Ovary (tissue), 9 donors: ENCODE data around the gene LAG3. TPM values are rescaled to one million over a fixed set of nuclear protein-coding genes. Genes with fewer than 3 reads are reported as not detected.

Experiments used
- DNase-seq, 5 donors: peaks; one replicate each; pipeline ENCODE4 v3.0.0-alpha.2; 2019 to 2020
- H3K27ac ChIP-seq, 2 donors: fragments of 200-600 bp; one replicate each; pipeline versions ENCODE4 v1.5.1 to v1.8.0; 2019 to 2022
- H3K27me3 ChIP-seq: fragments of 200-600 bp; one replicate; pipeline ENCODE4 v1.8.0; 2022
- H3K36me3 ChIP-seq: fragments of 200-600 bp; sonication (generic); one replicate; pipeline ENCODE4 v1.5.1; 2019
- H3K4me1 ChIP-seq: one replicate; pipeline ENCODE4 v1.8.1; 2013; ENCODE audit warnings: mild to moderate bottlenecking, moderate library complexity; ENCODE audit not compliant: insufficient read depth
- H3K4me3 ChIP-seq: fragments of 200-600 bp; sonication (generic); one replicate; pipeline ENCODE4 v1.5.1; 2017
- H3K9me3 ChIP-seq, 2 donors: fragments of 200-600 bp in 1 of 2; sonication (generic) in 1 of 2; one replicate each; pipeline versions ENCODE4 v1.5.1 to v1.8.1; 2013 to 2019; ENCODE audit warnings: mild to moderate bottlenecking in 1 of 2, moderate library complexity in 1 of 2
- CTCF ChIP-seq, 3 donors: fragments of 450-650 bp in 2 of 3; fragments of 200-600 bp in 1 of 3; IDR thresholded peaks; one replicate each; pipeline versions ENCODE4 v1.5.1 to v1.8.0; 2016 to 2022; ENCODE audit warnings: antibody characterized with exemption in 3 of 3, mild to moderate bottlenecking in 1 of 3
- EP300 ChIP-seq: sonication (generic); formaldehyde crosslinking; IDR thresholded peaks from one replicate; pipeline ENCODE4 v1.6.1; 2017; ENCODE audit warnings: antibody characterized with exemption
- POLR2A ChIP-seq: fragments of 450-650 bp; IDR thresholded peaks from one replicate; pipeline ENCODE4 v1.6.1; 2017; ENCODE audit warnings: antibody characterized with exemption, mild to moderate bottlenecking, moderate library complexity
- WGBS, 3 donors: extraction: QIAGEN DNeasy Blood & Tissue Kit in 1 of 3; methylation state at CpG; one replicate each; pipeline versions ENCODE4 v1.1.5 to v1.1.7; 2013 to 2017; 5-methylcytosine and 5-hydroxymethylcytosine counted together
- intact Hi-C, 4 donors: fragments of 100-400 bp; cut with DNase I; formaldehyde crosslinking; loops; one replicate each; pipeline versions ENCODE4 v1.11.0 to v1.15.1; 2022 to 2023
- polyA plus RNA-seq, 2 donors: library from polyadenylated mRNA; stranded (reverse); fragments of 200-250 nt in 1 of 2; fragments of 350-450 nt in 1 of 2; fragmentation: Illumina TruSeq in 1 of 2; extraction: RNeasy Lipid Tissue Mini Kit (QIAGEN cat#74804) in 1 of 2; gene quantifications; one replicate each; pipeline ENCODE4 v1.2.3, GENCODE V29; 2013 to 2014
- total RNA-seq, 7 donors: library from RNA; depleted of rRNA in 2 of 7; stranded (reverse); fragments of >200 nt in 2 of 7; fragmentation: NEBNext Ultra II Directional in 3 of 7; extraction: Animal tissue kit (Norgen Biotek cat#: 25700) in 3 of 7; gene quantifications; one replicate each; pipeline versions ENCODE4 v1.1.0 to v1.2.4, GENCODE V29; 2016 to 2023
- donor health status: DM: no; HTN: no; CAD: no; lungs with moderate emphysema.
- donor health status: DM: no; HTN: no; CAD: no.
- donor health status: Bipolar disorder and iron deficiency.
- donor health status: DM: yes; HTN: yes; CAD: no.
- donor health status: DM: no; HTN: no; CAD: no.
- donor health status: DM: yes; HTN: yes; CAD: no.

The LAG3 gene
- total and polyA plus RNA-seq, 9 donors = 4.7 to 21.8 (median 14.2) TPM

DNA sequence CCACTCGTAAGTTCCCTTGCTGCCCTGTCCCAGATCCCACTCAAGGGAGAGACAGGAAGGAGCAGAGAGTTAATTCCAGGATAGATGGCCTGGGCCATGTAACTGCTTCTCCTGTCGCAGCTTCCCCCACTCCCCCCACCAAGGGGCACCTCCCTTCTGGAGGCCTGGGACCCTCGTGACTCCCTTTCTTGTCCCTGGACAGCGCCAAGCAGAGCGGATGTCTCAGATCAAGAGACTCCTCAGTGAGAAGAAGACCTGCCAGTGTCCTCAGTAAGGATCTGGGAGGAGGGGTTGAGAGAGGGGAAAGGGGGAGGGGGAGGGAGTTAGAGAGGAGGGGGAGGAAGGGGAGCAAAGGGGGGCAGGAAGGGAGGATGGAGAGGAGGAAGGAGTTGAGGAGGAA lies 46.3 kb downstream of the LAG3 start:
- Histone ChIP-seq H3K27me3 (no peaks in the 10 kb centered on the region), H3K27ac (peak overlapping the region in 1 of 2 donors; percentile 59), H3K9me3 (no peaks in the 10 kb centered on the region), H3K4me3 (no peak overlapping the region), H3K36me3 (no peaks in the 10 kb centered on the region), H3K4me1 (peaks cover 6% of the 10 kb centered on the region)
- no peak for DNase-seq
- no peak for TF ChIP-seq CTCF (IDR thresholded peaks at IDR 0.05)
- TF ChIP-seq POLR2A = no peak
- no peak for TF ChIP-seq EP300
- WGBS, 3 donors = 50 to 54% (median 50%) methylated on average over 5 of the region's 5 CpGs
- intact Hi-C loops = no loop called here

- H3K4me1 ChIP-seq = peaks cover 6% of the 10 kb centered on the region
- WGBS, 3 donors = 88 to 90% (median 90%) methylated on average over 13 of the region's 13 CpGs
- no peak overlapping the region for H3K27ac ChIP-seq
- DNase-seq = no peak
- H3K36me3 ChIP-seq = no peaks in the 10 kb centered on the region
- intact Hi-C loops = loop anchor here in 2 of 4 donors (5.0 kb wide), 2 partner anchors 37 to 82 kb away; no protein-coding TSS in a partner anchor
- H3K4me3 ChIP-seq = no peak overlapping the region
- H3K27me3 ChIP-seq = no peaks in the 10 kb centered on the region
- TF ChIP-seq CTCF (IDR thresholded peaks at IDR 0.05) (no peak), EP300 (no peak), POLR2A (no peak)
- H3K9me3 ChIP-seq = no peaks in the 10 kb centered on the region
Observed at GRCh38 chr12:6819106-6820030, 47.0 kb downstream of the LAG3 start.

DNA sequence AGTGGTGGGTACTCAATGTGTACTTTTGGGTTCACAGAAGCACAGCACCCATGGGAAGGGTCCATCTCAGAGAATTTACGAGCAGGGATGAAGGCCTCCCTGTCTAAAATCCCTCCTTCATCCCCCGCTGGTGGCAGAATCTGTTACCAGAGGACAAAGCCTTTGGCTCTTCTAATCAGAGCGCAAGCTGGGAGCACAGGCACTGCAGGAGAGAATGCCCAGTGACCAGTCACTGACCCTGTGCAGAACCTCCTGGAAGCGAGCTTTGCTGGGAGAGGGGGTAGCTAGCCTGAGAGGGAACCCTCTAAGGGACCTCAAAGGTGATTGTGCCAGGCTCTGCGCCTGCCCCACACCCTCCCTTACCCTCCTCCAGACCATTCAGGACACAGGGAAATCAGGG lies 47.8 kb downstream of the LAG3 start:
- H3K4me3 ChIP-seq = no peak overlapping the region
- no peaks in the 10 kb centered on the region for H3K36me3 ChIP-seq
- no peak overlapping the region for H3K27ac ChIP-seq
- no peak for DNase-seq
- no peaks in the 10 kb centered on the region for H3K27me3 ChIP-seq
- H3K4me1 ChIP-seq = peaks cover 6% of the 10 kb centered on the region
- 68 to 81% (median 70%) methylated on average over 5 of the region's 5 CpGs for WGBS, 3 donors
- intact Hi-C loops = loop anchor here in 2 of 4 donors (5.0 kb wide), 2 partner anchors 38 to 83 kb away; no protein-coding TSS in a partner anchor
- TF ChIP-seq POLR2A (no peak), EP300 (no peak)
- no peaks in the 10 kb centered on the region for H3K9me3 ChIP-seq

DNA sequence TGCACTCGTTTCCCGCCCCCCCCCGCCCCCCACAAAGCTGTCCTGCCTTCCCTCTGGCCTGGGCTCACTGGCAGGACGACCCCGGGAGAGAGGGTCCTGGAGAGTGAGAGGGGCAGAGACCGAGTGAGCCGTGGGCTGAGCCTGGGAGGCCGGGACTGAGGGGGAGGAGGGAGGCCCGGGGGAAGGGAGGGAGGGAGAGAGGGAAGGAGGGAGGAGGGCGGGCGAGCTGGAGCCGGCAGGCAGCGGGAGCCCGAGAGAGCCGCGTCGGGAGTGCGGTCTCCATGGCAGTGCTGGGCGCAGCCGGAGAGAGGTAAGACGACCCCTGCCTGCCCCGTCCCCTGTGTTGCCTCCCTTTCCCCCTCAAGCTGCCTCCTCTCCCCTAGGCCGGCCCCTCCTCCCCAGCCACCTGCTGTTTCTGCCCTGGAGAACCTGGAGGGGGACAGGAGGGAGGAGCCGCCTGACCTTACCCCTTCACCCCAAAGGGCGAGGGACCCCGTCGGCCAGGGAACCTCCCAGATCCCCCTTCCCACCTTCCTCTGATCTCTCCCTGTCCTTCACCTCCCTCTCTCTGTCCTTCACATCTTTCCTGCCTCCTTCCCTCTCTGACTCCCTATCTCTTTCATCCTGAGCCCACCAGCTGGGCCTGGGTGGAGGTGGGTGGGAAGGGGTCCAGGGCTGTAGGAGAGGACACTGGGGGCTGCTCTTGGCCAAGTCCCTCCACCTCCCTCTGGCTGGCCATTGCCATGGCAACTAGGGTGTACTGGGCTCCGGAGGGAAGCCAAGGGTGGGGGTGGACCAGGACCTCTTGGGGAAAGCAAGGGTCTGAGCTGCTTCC lies 49.5 kb downstream of the LAG3 start, which contains the start of gene GPR162:
Gene GPR162, plus strand, starts transcription at position 231 of the 835 bp plus-strand sequence. CDS start 2,078 bp downstream, outside the sequence.
- 1% methylated on average over 19 to 28 of the region's 28 CpGs for WGBS, 3 donors
- no peak for TF ChIP-seq CTCF (IDR thresholded peaks at IDR 0.05)
- Histone ChIP-seq H3K27me3 (no peaks in the 10 kb centered on the region), H3K4me1 (peaks cover 10% of the 10 kb centered on the region), H3K9me3 (no peaks in the 10 kb centered on the region), H3K27ac (no peak within 1 kb of the TSS), H3K4me3 (peak within 1 kb of the TSS; percentile 19), H3K36me3 (no peaks in the 10 kb centered on the region)
- intact Hi-C loops = loop anchor here in 2 of 4 donors (5.0 kb wide), 2 partner anchors 40 to 85 kb away; no protein-coding TSS in a partner anchor
- DNase-seq = peak; percentile 54 to 73 (median 70)
